A549 (cell line): ENCODE measurements around the gene SLC29A4.

Experiments used
- CTCF ChIP-seq: fragments of >200 bp; sonication (Bioruptor Twin); formaldehyde crosslinking; IDR thresholded peaks from 3 replicates; pipeline ENCODE4 v1.5.1; 2016
- HDAC2 ChIP-seq: fragments of 200-600 bp; sonication (generic); IDR thresholded peaks from 2 replicates; pipeline ENCODE4 v1.6.1; 2016
- MAFK ChIP-seq: fragments of 450-650 bp; IDR thresholded peaks from 2 replicates; pipeline ENCODE4 v1.6.1; 2014; ENCODE audit not compliant: partially characterized antibody
- MAX ChIP-seq: IDR thresholded peaks from 2 replicates; pipeline ENCODE4 v1.6.1; 2012
- NPAS2 ChIP-seq: fragments of 250-450 bp; sonication (Bioruptor Pico); IDR thresholded peaks from 2 replicates; pipeline ENCODE4 v1.8.0; 2022; ENCODE audit warnings: mild to moderate bottlenecking, moderate library complexity, borderline replicate concordance
- POLR2A ChIP-seq: IDR thresholded peaks from 2 replicates; pipeline ENCODE4 v1.6.1; 2012; ENCODE audit warnings: mild to moderate bottlenecking, low read length
- RAD21 ChIP-seq, 2 experiments: fragments of >200 bp in 1 of 2; sonication (Bioruptor Twin) in 1 of 2; formaldehyde crosslinking in 1 of 2; IDR thresholded peaks in 1 of 2; conservative IDR thresholded peaks in 1 of 2; 2 replicates in 1 of 2; 3 replicates in 1 of 2; pipeline ENCODE4 v1.6.1; 2012 to 2018; ENCODE audit warnings: inconsistent platforms in 1 of 2
- RCOR1 ChIP-seq: fragments of 150-350 bp; IDR thresholded peaks from 2 replicates; pipeline ENCODE4 v1.6.1; 2014; ENCODE audit warnings: antibody characterized with exemption, low read length, low read depth
- USF2 ChIP-seq: fragments of 450-650 bp; IDR thresholded peaks from 2 replicates; pipeline ENCODE4 v1.6.1; 2014; ENCODE audit warnings: antibody characterized with exemption
- ZFP36 ChIP-seq: fragments of 450-650 bp; IDR thresholded peaks from 2 replicates; pipeline ENCODE4 v1.6.1; 2014; ENCODE audit warnings: borderline replicate concordance; ENCODE audit not compliant: partially characterized antibody

- TF ChIP-seq HDAC2, result no peak
- no peak for TF ChIP-seq CTCF
- TF ChIP-seq POLR2A, result no peak
- no peak for TF ChIP-seq ZFP36
- no peak for TF ChIP-seq MAX
- TF ChIP-seq MAFK, result peak; percentile 98
- no peak for TF ChIP-seq USF2
- TF ChIP-seq NPAS2 (CRISPR knock-in tag), result no peak
- TF ChIP-seq RCOR1, result no peak
- no peak for TF ChIP-seq RAD21 (conservative IDR thresholded peaks at IDR 0.05 in 1 of 2, IDR thresholded peaks at IDR 0.05 in 1 of 2)
Measured at GRCh38 chr7:5237286-5237685, 45.5 kb upstream of the SLC29A4 start.
